Stimulated activated CD4-positive, alpha-beta T cell treated with anti-CD3 and anti-CD28 coated beads, Interleukin-2, amount 100 ng/mL, for 4 hours (primary cell): ENCODE data around the gene TMCO6.

Source experiments
- DNase-seq: peaks from one replicate; pipeline ENCODE4 v3.0.0-alpha.2; 2020; ENCODE audit warnings: low read depth

Gene TMCO6

GRCh38 chr5:140673187-140673976, 34.1 kb downstream of the TMCO6 start, which contains the start of gene DND1:
Gene DND1 (minus strand): TSS chr5:140673576. CDS start chr5:140673542, 34 bp downstream.
- no peak for DNase-seq

GRCh38 chr5:140674211-140674610, 35.0 kb downstream of the TMCO6 start:
- no peak for DNase-seq

DNA sequence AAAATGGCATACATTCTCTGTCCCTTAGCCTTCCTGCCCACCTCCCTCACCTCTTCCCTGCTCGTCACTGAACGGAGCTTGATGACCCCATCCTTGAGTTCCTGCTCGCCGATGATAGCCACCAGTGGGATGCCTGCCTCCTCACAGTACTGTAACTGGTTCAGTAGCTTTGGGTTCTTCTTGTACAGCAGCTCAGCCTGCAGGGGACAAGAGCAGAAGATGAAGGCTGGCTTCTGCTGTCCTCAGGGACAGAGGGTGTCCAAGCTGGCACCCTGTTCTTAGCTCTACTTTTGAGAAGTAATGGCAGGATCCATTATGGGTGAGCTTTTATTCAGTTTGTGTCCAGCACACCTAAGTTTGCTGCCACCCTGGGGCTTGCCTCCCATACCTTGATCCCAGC, 35.4 kb downstream of the TMCO6 start:
- DNase-seq: no peak

GRCh38 chr5:140677947-140678346, 38.7 kb downstream of the TMCO6 start:
- no peak for DNase-seq

DNA sequence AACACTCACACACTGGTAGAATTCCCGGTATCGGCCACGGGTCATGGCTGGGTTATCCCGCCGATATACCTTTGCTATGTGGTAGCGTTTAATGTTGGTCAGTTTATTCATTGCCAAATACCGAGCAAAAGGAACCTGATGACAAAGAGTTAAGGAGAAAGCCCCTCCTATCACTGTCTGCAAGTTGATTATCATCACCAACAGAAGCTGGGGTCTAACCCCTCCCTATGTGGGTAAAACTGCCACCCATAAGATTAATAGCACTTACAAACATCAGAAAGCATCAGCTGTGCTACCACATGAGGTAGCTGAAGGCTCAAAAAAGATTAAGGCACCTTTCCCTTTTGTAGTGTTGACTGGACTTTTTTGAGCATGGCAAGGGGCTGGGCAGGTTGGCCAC, 39.7 kb downstream of the TMCO6 start:
- no peak for DNase-seq

DNA sequence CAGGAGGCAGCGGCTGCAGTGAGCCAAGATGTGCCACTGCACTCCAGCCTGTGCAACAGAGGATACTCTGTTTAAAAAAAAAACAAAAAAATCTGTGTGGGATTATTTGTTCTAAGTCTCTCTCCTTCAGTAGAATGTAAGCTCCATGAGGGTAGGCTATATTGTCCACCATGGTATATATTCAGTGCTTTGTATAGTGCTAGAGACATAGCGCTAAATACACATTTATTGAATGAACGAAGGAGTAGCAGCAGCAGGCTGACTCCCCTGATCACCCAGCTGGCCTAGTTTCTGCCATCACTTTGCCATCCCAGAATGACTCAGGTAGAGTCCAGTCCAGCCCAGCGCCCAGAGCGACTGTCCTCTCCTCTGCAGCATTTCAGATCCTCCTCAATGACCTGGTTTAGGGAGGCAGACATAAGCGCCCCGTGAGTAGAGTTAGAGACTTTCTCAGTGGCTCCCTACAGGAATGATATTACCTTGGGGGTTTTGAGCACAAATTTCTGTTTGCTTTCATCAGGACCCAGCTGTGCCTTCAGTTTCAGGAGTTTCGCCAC, 51.2 kb downstream of the TMCO6 start:
- no peak for DNase-seq

DNA sequence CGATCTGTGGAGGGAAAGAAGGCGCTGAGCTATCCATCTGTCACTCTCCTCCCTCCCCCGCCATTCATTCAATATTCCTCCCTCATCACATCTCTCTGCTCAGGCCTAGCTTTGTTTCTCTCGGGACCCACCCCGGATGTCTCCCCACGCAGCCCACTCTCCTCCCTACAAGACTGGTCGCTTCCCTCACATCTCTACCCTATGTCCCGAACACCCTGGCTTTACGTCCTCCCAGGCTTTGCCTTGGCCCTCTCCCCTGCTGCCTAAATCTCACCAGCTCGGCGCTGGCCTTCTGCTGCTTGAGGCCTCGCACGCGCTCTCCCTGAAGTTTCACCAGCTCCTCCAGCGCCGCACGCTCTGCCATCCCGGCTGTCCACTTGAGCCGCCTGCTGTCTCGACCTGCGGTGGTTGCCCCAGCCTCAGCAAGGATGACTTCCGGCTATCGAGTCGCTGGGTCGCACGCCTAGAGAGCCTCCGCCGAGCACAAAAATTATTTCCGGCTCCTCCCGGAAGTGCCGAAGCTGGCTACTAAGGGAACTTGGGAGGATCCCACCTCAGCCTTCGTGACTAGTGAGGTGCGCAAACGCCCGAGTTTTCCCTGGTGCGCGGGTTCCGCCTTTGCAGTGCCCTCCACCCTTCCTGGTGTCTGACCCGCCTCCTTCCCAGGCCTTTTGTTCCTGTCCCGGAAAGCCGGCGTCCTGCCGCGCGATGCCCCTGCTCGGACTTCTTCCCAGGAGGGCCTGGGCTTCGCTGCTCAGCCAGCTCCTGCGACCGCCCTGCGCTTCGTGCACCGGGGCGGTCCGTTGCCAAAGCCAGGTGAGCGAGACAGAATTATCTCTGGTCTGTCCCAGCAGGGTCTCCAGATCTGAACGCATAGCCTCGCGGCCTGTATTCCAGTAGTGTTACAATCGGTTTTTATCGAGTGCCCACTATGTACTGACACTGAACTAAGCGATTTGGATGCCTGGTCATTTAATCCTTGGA, 52.0 kb downstream of the TMCO6 start, which contains the start of the genes HARS1 and HARS2:
TSS of gene HARS1 (minus strand) at position 430 of the 984 bp plus-strand sequence. CDS start at position 364, 66 bp downstream.
TSS of gene HARS2 (plus strand) at position 515 of the 984 bp plus-strand sequence. CDS start at position 709, 194 bp downstream.
- peak; percentile 72 for DNase-seq

GRCh38 chr5:140694276-140694675, 55.0 kb downstream of the TMCO6 start:
- no peak for DNase-seq
